Heart left ventricle (tissue), 13 donors: ENCODE data around the gene FAM229A.

Source experiments
- CTCF ChIP-seq, 12 donors: fragments of 200-600 bp; sonication (generic) in 4 of 12; IDR thresholded peaks; one replicate each; pipeline versions ENCODE4 v1.5.0 to v1.8.0; 2018 to 2022; ENCODE audit warnings: antibody characterized with exemption in 12 of 12, mild to moderate bottlenecking in 5 of 12
- POLR2A ChIP-seq, 2 donors: fragments of 450-650 bp; IDR thresholded peaks; one replicate each; pipeline ENCODE4 v1.6.1; 2017; ENCODE audit warnings: antibody characterized with exemption in 2 of 2, mild to moderate bottlenecking in 2 of 2, moderate library complexity in 2 of 2
- donor health status: ischemic (EF 13 %, LVEDD 7.1; RV severe dilation, severe dysfunction).
- donor health status: DM: no; HTN: yes; CAD: no.
- donor health status: DM: no; HTN: no; CAD: no.
- donor health status: ischemic (EF 25% LVEDD 6.9; RV normal size, moderate dysfunction).
- donor health status: ischemic (EF 25% LVEDD 5.7; RV mildly dilated, moderate dysfunction).
- donor health status: ischemic (EF 35%, LVEDD 5.7; RV mildly dilated, moderate dysfunction).
- donor health status: nonischemic (EF 11% LVEDD 7.7; RV severe dilation, severe dysfunction).
- donor health status: DM: yes; HTN: yes; CAD: no.
- donor health status: PGD.
- donor health status: ischemic (EF 29% LVEDD 5.4; RV normal size, mild dysfunction).
- donor health status: nonischemic (EF 23%, LVEDD 6.1; RV moderate dilation, normal function).

DNA sequence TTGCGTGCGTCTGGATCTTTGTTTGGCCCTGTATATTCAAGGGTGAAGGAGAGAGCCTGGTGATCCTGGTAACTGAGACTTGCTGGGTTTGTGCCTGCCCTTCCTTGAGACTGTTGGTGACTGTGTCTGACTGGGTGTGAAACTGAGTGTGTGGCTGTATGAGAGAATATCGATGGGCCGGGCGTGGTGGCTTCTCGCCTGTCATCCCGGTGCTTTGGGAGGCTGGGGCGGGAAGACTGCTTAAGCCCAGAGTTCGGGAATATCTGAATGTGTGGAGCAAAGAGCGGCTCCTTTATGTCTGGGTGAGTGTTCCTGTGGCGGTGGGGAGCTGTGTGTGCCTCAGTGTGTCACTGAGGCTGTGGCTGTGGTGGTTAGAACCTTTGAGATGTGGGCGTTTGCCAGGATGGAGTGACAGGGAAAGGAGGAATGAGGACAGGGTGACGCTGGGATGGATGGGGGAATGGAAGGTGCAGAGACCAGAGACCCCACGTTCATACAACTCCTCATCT is 23.6 kb downstream of the FAM229A start:
- TF ChIP-seq CTCF (IDR thresholded peaks at IDR 0.05): no peak
- TF ChIP-seq POLR2A (IDR thresholded peaks at IDR 0.05): no peak
